HepG2 (cell line): ENCODE measurements around the gene EIF4A3. TPM values are rescaled to one million over a fixed set of nuclear protein-coding genes. Genes with fewer than 3 reads are reported as not detected.

ENCODE experiments used
- CHCHD3 ChIP-seq: sonication (generic); formaldehyde crosslinking; IDR thresholded peaks from 2 replicates; pipeline ENCODE4 v1.8.0; 2022; ENCODE audit warnings: mild to moderate bottlenecking, missing genetic modification reagents, moderate library complexity
- FOXA3 ChIP-seq: IDR thresholded peaks from 2 replicates; pipeline ENCODE4 v1.6.1; 2016; ENCODE audit warnings: missing genetic modification reagents, missing compliant biosample characterization
- JUNB ChIP-seq: sonication (generic); formaldehyde crosslinking; IDR thresholded peaks from 2 replicates; pipeline ENCODE4 v1.8.0; 2022; ENCODE audit warnings: missing genetic modification reagents, mild to moderate bottlenecking, borderline replicate concordance
- KLF6 ChIP-seq: IDR thresholded peaks from 2 replicates; pipeline ENCODE4 v1.8.0; 2016; ENCODE audit warnings: missing biosample characterization, missing genetic modification reagents
- MEF2D ChIP-seq: sonication (generic); formaldehyde crosslinking; IDR thresholded peaks from 2 replicates; pipeline ENCODE4 v1.5.1; 2020; ENCODE audit warnings: mild to moderate bottlenecking, missing genetic modification reagents
- MTA1 ChIP-seq: sonication (generic); formaldehyde crosslinking; IDR thresholded peaks from 2 replicates; pipeline ENCODE4 v1.4.0; 2020; ENCODE audit warnings: missing genetic modification reagents, mild to moderate bottlenecking, borderline replicate concordance
- NBN ChIP-seq: fragments of 450-650 bp; conservative IDR thresholded peaks from 2 replicates; pipeline ENCODE4 v1.6.1; 2017
- PHF21A ChIP-seq: sonication (generic); formaldehyde crosslinking; IDR thresholded peaks from 2 replicates; pipeline ENCODE4 v1.5.0; 2020; ENCODE audit warnings: mild to moderate bottlenecking, missing genetic modification reagents
- RCOR2 ChIP-seq: IDR thresholded peaks from 2 replicates; pipeline ENCODE4 v1.6.1; 2016; ENCODE audit warnings: missing biosample characterization, missing genetic modification reagents
- SNRNP70 ChIP-seq: fragments of 200-400 bp; formaldehyde crosslinking; IDR thresholded peaks from 2 replicates; pipeline ENCODE4 v1.6.1; 2017; ENCODE audit warnings: mild to moderate bottlenecking, low read depth, low read length, moderate library complexity
- SP1 ChIP-seq, 2 experiments: fragments of 450-650 bp in 1 of 2; sonication (generic) in 1 of 2; formaldehyde crosslinking in 1 of 2; IDR thresholded peaks; 2 replicates each; pipeline versions ENCODE4 v1.4.0 to v1.6.1; 2016 to 2020; ENCODE audit warnings: missing genetic modification reagents in 1 of 2
- TSC22D2 ChIP-seq: sonication (generic); formaldehyde crosslinking; IDR thresholded peaks from 2 replicates; pipeline ENCODE4 v1.5.1; 2020; ENCODE audit warnings: missing genetic modification reagents, mild to moderate bottlenecking, borderline replicate concordance
- WIZ ChIP-seq: sonication (generic); formaldehyde crosslinking; IDR thresholded peaks from 2 replicates; pipeline ENCODE4 v1.5.1; 2020; ENCODE audit warnings: mild to moderate bottlenecking, missing genetic modification reagents
- ZBTB7B ChIP-seq: sonication (generic); formaldehyde crosslinking; IDR thresholded peaks from 2 replicates; pipeline ENCODE4 v1.4.0; 2020; ENCODE audit warnings: missing genetic modification reagents
- ZFY ChIP-seq: sonication (generic); formaldehyde crosslinking; IDR thresholded peaks from 2 replicates; pipeline ENCODE4 v1.4.0; 2020; ENCODE audit warnings: missing genetic modification reagents
- ZNF143 ChIP-seq: sonication (generic); formaldehyde crosslinking; IDR thresholded peaks from 2 replicates; pipeline ENCODE4 v1.4.0; 2020; ENCODE audit warnings: missing genetic modification reagents
- ZNF383 ChIP-seq: sonication (generic); formaldehyde crosslinking; IDR thresholded peaks from 2 replicates; pipeline ENCODE4 v1.4.0; 2020; ENCODE audit warnings: missing genetic modification reagents, mild to moderate bottlenecking, borderline replicate concordance
- ZNF44 ChIP-seq: sonication (generic); formaldehyde crosslinking; IDR thresholded peaks from 2 replicates; pipeline ENCODE4 v1.5.1; 2020; ENCODE audit warnings: mild to moderate bottlenecking, missing genetic modification reagents
- ZNF543 ChIP-seq: sonication (generic); formaldehyde crosslinking; IDR thresholded peaks from 2 replicates; pipeline ENCODE4 v1.4.0; 2020; ENCODE audit warnings: mild to moderate bottlenecking, missing genetic modification reagents
- ZNF550 ChIP-seq: sonication (generic); formaldehyde crosslinking; IDR thresholded peaks from 2 replicates; pipeline ENCODE4 v1.4.0; 2020; ENCODE audit warnings: mild to moderate bottlenecking, missing genetic modification reagents, borderline replicate concordance
- ZNF577 ChIP-seq: sonication (generic); formaldehyde crosslinking; IDR thresholded peaks from 2 replicates; pipeline ENCODE4 v1.4.0; 2020; ENCODE audit warnings: mild to moderate bottlenecking, low read depth, missing genetic modification reagents, borderline replicate concordance
- ZNF589 ChIP-seq: sonication (generic); formaldehyde crosslinking; conservative IDR thresholded peaks from 2 replicates; pipeline ENCODE4 v1.8.0; 2022; ENCODE audit warnings: mild to moderate bottlenecking, moderate library complexity, missing genetic modification reagents
- ZNF737 ChIP-seq: sonication (generic); formaldehyde crosslinking; IDR thresholded peaks from 2 replicates; pipeline ENCODE4 v1.5.0; 2020; ENCODE audit warnings: missing genetic modification reagents, mild to moderate bottlenecking, borderline replicate concordance
- ZNF782 ChIP-seq: sonication (generic); formaldehyde crosslinking; IDR thresholded peaks from 2 replicates; pipeline ENCODE4 v1.4.0; 2020; ENCODE audit warnings: missing genetic modification reagents, mild to moderate bottlenecking, borderline replicate concordance
- ZNF83 ChIP-seq: sonication (generic); formaldehyde crosslinking; IDR thresholded peaks from 2 replicates; pipeline ENCODE4 v1.4.0; 2020; ENCODE audit warnings: missing genetic modification reagents, mild to moderate bottlenecking, borderline replicate concordance
- polyA plus RNA-seq, 8 experiments: library from polyadenylated mRNA; depleted of rRNA in 3 of 8; stranded (reverse) in 7 of 8; unstranded in 1 of 8; fragments of >200 nt; fragmentation: Illumina TruSeq in 4 of 8; extraction: Trizol in 4 of 8; gene quantifications; 2 replicates each; pipeline versions ENCODE4 v1.2.1 to v1.2.3, GENCODE V29; 2011 to 2016; ENCODE audit warnings: low read depth in 4 of 8, missing spikeins in 1 of 8, mixed read lengths in 1 of 8; ENCODE audit not compliant: insufficient read depth in 1 of 8
- total RNA-seq, 5 experiments: library from RNA; depleted of rRNA; stranded (reverse); fragments of >200 nt; fragmentation: Illumina TruSeq; extraction: Trizol; gene quantifications; 2 replicates each; pipeline ENCODE4 v1.2.3, GENCODE V29; 2016; ENCODE audit warnings: low read depth in 1 of 5
- TF ChIP-seq, protein P1 (sequence below): sonication (generic); formaldehyde crosslinking; IDR thresholded peaks from 2 replicates; pipeline ENCODE4 v1.4.0; 2020; ENCODE audit warnings: missing genetic modification reagents, borderline replicate concordance
- TF ChIP-seq, protein P2 (sequence below): sonication (generic); formaldehyde crosslinking; IDR thresholded peaks from 2 replicates; pipeline ENCODE4 v1.4.0; 2020; ENCODE audit warnings: mild to moderate bottlenecking, missing genetic modification reagents
- TF ChIP-seq, protein P3 (sequence below): IDR thresholded peaks from 2 replicates; pipeline ENCODE4 v1.6.1; 2016

EIF4A3 gene
- total and polyA plus RNA-seq, 2 of the 13 experiments (the other 11 are each of a cell fraction or from before 2014, with no cell fraction given) = 145 to 187 TPM

DNA sequence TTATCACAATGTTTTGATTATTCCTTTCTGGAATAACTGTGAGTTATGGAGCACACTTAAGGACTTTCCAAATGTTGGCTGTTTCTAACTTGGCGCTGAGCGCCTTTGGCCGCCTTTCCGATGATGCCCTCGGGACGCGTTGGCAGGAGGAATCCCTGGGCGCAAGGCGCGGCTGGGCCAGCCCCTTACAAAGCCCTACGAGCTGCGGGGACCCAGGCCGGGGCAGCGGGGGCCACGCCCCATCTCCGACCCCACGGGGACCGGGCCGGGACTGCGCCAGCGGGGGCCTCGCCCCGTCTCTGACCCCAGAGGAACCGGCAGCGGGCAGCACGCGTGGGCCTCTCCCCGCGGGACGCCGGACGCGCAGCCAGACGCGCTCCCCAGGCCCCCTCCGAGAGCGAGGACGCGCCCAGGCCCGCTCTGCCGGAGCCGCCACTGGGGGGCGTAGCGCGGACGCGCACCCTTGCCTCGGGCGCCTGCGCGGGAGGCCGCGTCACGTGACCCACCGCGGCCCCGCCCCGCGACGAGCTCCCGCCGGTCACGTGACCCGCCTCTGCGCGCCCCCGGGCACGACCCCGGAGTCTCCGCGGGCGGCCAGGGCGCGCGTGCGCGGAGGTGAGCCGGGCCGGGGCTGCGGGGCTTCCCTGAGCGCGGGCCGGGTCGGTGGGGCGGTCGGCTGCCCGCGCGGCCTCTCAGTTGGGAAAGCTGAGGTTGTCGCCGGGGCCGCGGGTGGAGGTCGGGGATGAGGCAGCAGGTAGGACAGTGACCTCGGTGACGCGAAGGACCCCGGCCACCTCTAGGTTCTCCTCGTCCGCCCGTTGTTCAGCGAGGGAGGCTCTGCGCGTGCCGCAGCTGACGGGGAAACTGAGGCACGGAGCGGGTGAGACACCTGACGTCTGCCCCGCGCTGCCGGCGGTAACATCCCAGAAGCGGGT lies 45.6 kb downstream of the EIF4A3 start, which contains the start of gene GAA (continued):
- TF ChIP-seq ZNF782 (CRISPR knock-in tag) (no peak; the same call in 1 of the 2 replicates), PHF21A (CRISPR knock-in tag) (peak; percentile 89), ZNF543 (CRISPR knock-in tag) (no peak), RCOR2 (no peak), SNRNP70 (no peak), ZNF577 (CRISPR knock-in tag) (0 out of 2 replicates have a peak, but pooled peaks have one; percentile 31), ZFY (CRISPR knock-in tag) (peak; percentile 95), WIZ (CRISPR knock-in tag) (no peak), FOXA3 (CRISPR knock-in tag) (no peak), ZNF83 (CRISPR knock-in tag) (0 out of 2 replicates have a peak, but pooled peaks have one; percentile 65), ZNF737 (CRISPR knock-in tag) (no peak), ZNF143 (CRISPR knock-in tag) (no peak), CHCHD3 (CRISPR knock-in tag) (no peak; the same call in 1 of the 2 replicates), NBN (no peak), KLF6 (peak; percentile 73; the same call in 1 of the 2 replicates), ZNF44 (CRISPR knock-in tag) (no peak), ZNF550 (CRISPR knock-in tag) (peak; percentile 50; the same call in 1 of the 2 replicates), MTA1 (CRISPR knock-in tag) (no peak), ZBTB7B (peak; percentile 13; the same call in 1 of the 2 replicates), TSC22D2 (CRISPR knock-in tag) (0 out of 2 replicates have a peak, but pooled peaks have one; percentile 66), JUNB (CRISPR knock-in tag) (no peak), MEF2D (CRISPR knock-in tag) (peak; percentile 47; the same call in 1 of the 2 replicates), SP1 (IDR thresholded peaks at IDR 0.05) (no peak), SP1 (CRISPR knock-in tag; IDR thresholded peaks at IDR 0.05) (peak; percentile 62), ZNF589 (CRISPR knock-in tag) (no peak), ZNF383 (CRISPR knock-in tag) (no peak)
- TF ChIP-seq, protein P1, sequence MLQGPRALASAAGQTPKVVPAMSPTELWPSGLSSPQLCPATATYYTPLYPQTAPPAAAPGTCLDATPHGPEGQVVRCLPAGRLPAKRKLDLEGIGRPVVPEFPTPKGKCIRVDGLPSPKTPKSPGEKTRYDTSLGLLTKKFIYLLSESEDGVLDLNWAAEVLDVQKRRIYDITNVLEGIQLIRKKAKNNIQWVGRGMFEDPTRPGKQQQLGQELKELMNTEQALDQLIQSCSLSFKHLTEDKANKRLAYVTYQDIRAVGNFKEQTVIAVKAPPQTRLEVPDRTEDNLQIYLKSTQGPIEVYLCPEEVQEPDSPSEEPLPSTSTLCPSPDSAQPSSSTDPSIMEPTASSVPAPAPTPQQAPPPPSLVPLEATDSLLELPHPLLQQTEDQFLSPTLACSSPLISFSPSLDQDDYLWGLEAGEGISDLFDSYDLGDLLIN = peak; percentile 34; the same call in 1 of the 2 replicates
- TF ChIP-seq, protein P2, sequence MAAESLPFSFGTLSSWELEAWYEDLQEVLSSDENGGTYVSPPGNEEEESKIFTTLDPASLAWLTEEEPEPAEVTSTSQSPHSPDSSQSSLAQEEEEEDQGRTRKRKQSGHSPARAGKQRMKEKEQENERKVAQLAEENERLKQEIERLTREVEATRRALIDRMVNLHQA (CRISPR knock-in tag) = no peak
- TF ChIP-seq, protein P3, sequence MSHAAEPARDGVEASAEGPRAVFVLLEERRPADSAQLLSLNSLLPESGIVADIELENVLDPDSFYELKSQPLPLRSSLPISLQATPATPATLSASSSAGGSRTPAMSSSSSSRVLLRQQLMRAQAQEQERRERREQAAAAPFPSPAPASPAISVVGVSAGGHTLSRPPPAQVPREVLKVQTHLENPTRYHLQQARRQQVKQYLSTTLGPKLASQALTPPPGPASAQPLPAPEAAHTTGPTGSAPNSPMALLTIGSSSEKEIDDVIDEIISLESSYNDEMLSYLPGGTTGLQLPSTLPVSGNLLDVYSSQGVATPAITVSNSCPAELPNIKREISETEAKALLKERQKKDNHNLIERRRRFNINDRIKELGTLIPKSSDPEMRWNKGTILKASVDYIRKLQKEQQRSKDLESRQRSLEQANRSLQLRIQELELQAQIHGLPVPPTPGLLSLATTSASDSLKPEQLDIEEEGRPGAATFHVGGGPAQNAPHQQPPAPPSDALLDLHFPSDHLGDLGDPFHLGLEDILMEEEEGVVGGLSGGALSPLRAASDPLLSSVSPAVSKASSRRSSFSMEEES (CRISPR knock-in tag) = peak; percentile 49; the same call in 1 of the 2 replicates
